Mesenchymal stem cell (in vitro differentiated cells and primary cell): ENCODE data around the gene LPAR3.

Experiments used
- DNase-seq: peaks from one replicate; pipeline ENCODE4 v3.0.0-alpha.2; 2013
- H2AFZ ChIP-seq: one replicate; pipeline ENCODE4 v1.6.1; 2013; ENCODE audit warnings: low read depth, mild to moderate bottlenecking, control low read depth, inconsistent platforms, low read length, moderate library complexity
- H2AK5ac ChIP-seq: 2 replicates; pipeline ENCODE4 v1.6.1; 2013; ENCODE audit warnings: low read length, moderate library complexity, mild to moderate bottlenecking, inconsistent platforms; ENCODE audit not compliant: severe bottlenecking
- H2BK120ac ChIP-seq: one replicate; pipeline ENCODE4 v1.6.1; 2013; ENCODE audit warnings: low read depth, mild to moderate bottlenecking, inconsistent platforms, low read length, moderate library complexity
- H2BK12ac ChIP-seq, 2 experiments: one replicate each; pipeline ENCODE4 v1.6.1; 2013; ENCODE audit warnings: inconsistent platforms in 2 of 2, low read length in 2 of 2, mild to moderate bottlenecking in 2 of 2, moderate library complexity in 2 of 2, control low read depth in 1 of 2
- H2BK15ac ChIP-seq: one replicate; pipeline ENCODE4 v1.6.1; 2013; ENCODE audit warnings: mild to moderate bottlenecking, low read depth, inconsistent platforms; ENCODE audit not compliant: poor library complexity, severe bottlenecking
- H2BK5ac ChIP-seq: 2 replicates; pipeline ENCODE4 v1.6.1; 2013; ENCODE audit warnings: low read depth, mild to moderate bottlenecking, low read length, control low read depth, inconsistent platforms; ENCODE audit not compliant: poor library complexity, severe bottlenecking
- H3K14ac ChIP-seq, 2 experiments: one replicate each; pipeline ENCODE4 v1.6.1; 2013; ENCODE audit warnings: inconsistent platforms in 2 of 2, low read length in 2 of 2, control low read depth in 1 of 2, mild to moderate bottlenecking in 1 of 2, moderate library complexity in 1 of 2
- H3K18ac ChIP-seq, 2 experiments: one replicate each; pipeline ENCODE4 v1.6.1; 2013; ENCODE audit warnings: inconsistent platforms in 2 of 2, low read length in 2 of 2, control low read depth in 1 of 2, low read depth in 1 of 2, mild to moderate bottlenecking in 1 of 2
- H3K23ac ChIP-seq, 2 experiments: one replicate each; pipeline ENCODE4 v1.6.1; 2013; ENCODE audit warnings: inconsistent platforms in 2 of 2, low read length in 2 of 2, mild to moderate bottlenecking in 2 of 2, moderate library complexity in 2 of 2, control low read depth in 1 of 2
- H3K27ac ChIP-seq: 2 replicates; pipeline ENCODE4 v1.5.1; 2013; ENCODE audit warnings: mild to moderate bottlenecking, moderate library complexity, low read length, control low read depth, inconsistent platforms; ENCODE audit not compliant: poor library complexity, severe bottlenecking
- H3K27me3 ChIP-seq, 2 experiments: 2 replicates each; pipeline versions ENCODE4 v1.6.1 to v1.7.0; 2013; ENCODE audit warnings: low read length in 2 of 2, mild to moderate bottlenecking in 2 of 2, moderate library complexity in 2 of 2, control low read depth in 1 of 2, inconsistent platforms in 1 of 2; ENCODE audit not compliant: control insufficient read depth in 1 of 2, insufficient read depth in 1 of 2
- H3K36me3 ChIP-seq, 2 experiments: 2 replicates each; pipeline versions ENCODE4 v1.6.1 to v1.7.0; 2013; ENCODE audit warnings: low read length in 2 of 2, control low read depth in 1 of 2, inconsistent platforms in 1 of 2, low read depth in 1 of 2, mild to moderate bottlenecking in 1 of 2; ENCODE audit not compliant: insufficient read depth in 2 of 2, control insufficient read depth in 1 of 2
- H3K4ac ChIP-seq, 2 experiments: one replicate each; pipeline ENCODE4 v1.6.1; 2013; ENCODE audit warnings: inconsistent platforms in 2 of 2, low read length in 2 of 2, mild to moderate bottlenecking in 2 of 2, moderate library complexity in 2 of 2, control low read depth in 1 of 2, low read depth in 1 of 2
- H3K4me1 ChIP-seq: 2 replicates; pipeline ENCODE4 v1.6.1; 2013; ENCODE audit warnings: low read depth, low read length, control low read depth; ENCODE audit not compliant: control insufficient read depth, insufficient read depth
- H3K4me2 ChIP-seq: 2 replicates; pipeline ENCODE4 v1.6.1; 2013; ENCODE audit warnings: low read length, mild to moderate bottlenecking, inconsistent platforms; ENCODE audit not compliant: poor library complexity, severe bottlenecking
- H3K4me3 ChIP-seq, 2 experiments: 2 replicates each; pipeline versions ENCODE4 v1.5.1 to v1.7.0; 2013; ENCODE audit warnings: low read length in 2 of 2, mild to moderate bottlenecking in 2 of 2, control low read depth in 1 of 2, low read depth in 1 of 2; ENCODE audit not compliant: insufficient read depth in 1 of 2
- H3K79me1 ChIP-seq: replicated peaks from 2 replicates; pipeline ENCODE4 v1.6.1; 2013; ENCODE audit warnings: mild to moderate bottlenecking, control low read depth, low read length, inconsistent platforms; ENCODE audit not compliant: poor library complexity, severe bottlenecking
- H3K9ac ChIP-seq: 2 replicates; pipeline ENCODE4 v1.7.0; 2013; ENCODE audit warnings: mild to moderate bottlenecking, low read length, moderate library complexity
- H3K9me3 ChIP-seq: 2 replicates; pipeline ENCODE4 v1.7.0; 2013; ENCODE audit warnings: mild to moderate bottlenecking, low read length; ENCODE audit not compliant: control insufficient read depth
- H4K8ac ChIP-seq: one replicate; pipeline ENCODE4 v1.6.1; 2013; ENCODE audit warnings: inconsistent platforms, mild to moderate bottlenecking, low read length, moderate library complexity
- H4K91ac ChIP-seq: one replicate; pipeline ENCODE4 v1.6.1; 2013; ENCODE audit warnings: mild to moderate bottlenecking, low read length, inconsistent platforms
- WGBS: methylation state at CpG from one replicate; pipeline ENCODE4 v1.1.7; 2013; ENCODE audit warnings: mixed read lengths; 5-methylcytosine and 5-hydroxymethylcytosine counted together

Gene LPAR3

DNA sequence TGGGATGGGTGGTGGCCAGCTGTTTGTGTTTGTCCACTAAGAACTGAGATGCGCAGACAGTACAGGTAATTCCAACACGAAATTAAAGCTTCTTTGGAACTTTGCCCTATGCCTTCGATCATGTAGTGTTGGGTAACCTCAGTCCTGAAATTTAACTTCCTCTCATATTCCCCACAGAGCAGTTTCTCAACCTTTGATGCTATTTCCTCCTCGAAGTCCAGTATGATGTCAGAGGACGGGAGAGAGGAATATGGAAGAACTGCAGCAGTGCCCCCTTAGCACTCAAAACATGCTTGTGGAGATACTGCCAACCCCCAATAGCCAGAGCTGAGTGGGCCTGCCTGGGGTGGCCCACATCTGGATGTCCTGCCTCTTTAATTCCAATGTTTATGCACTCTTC is 3.6 kb downstream of the LPAR3 start:
- Histone ChIP-seq H2BK15ac (no peak overlapping the region), H3K9ac (no peak overlapping the region), H2AFZ (no peak overlapping the region), H2BK5ac (no peak overlapping the region), H3K4ac (no peak overlapping the region), H3K27me3 (peaks cover 24 to 40% of the 10 kb centered on the region in 2 experiments), H3K4me1 (peaks cover 11% of the 10 kb centered on the region), H4K91ac (no peak overlapping the region), H3K4me3 (no peak overlapping the region), H3K23ac (no peak overlapping the region), H3K18ac (no peak overlapping the region), H2BK12ac (no peak overlapping the region), H3K14ac (no peak overlapping the region), H4K8ac (no peak overlapping the region), H2AK5ac (no peak overlapping the region), H2BK120ac (no peak overlapping the region), H3K9me3 (no peaks in the 10 kb centered on the region), H3K4me2 (no peak overlapping the region), H3K36me3 (peaks cover 0 to 5% of the 10 kb centered on the region in 2 experiments), H3K79me1 (no peaks in the 10 kb centered on the region), H3K27ac (no peak overlapping the region)
- DNase-seq, result no peak
- WGBS, result 85% methylated on average over 5 of the region's 5 CpGs

DNA sequence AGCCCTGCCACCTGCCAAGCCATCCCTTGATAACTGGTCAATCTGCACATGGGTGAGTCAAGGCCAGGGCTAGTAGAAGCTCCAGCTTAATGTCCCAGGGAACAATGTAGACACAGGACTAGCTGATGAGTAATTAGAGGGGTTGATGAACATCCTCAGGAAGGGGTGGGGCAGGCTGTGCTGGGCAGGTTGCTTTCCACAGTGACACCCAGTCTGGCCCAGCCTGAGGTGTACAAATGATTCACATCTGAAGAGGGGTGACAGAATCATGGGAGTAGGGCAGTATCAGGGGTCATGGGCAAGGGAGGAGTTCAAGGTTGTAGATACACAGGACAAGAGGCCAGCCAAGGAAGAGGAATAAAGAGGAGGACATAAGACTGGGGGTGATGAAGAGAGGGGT is 4.3 kb downstream of the LPAR3 start:
- Histone ChIP-seq H3K18ac (no peak overlapping the region), H3K79me1 (no peaks in the 10 kb centered on the region), H3K27ac (no peak overlapping the region), H2BK15ac (no peak overlapping the region), H2BK120ac (no peak overlapping the region), H3K4me2 (no peak overlapping the region), H4K91ac (no peak overlapping the region), H3K23ac (no peak overlapping the region), H3K14ac (no peak overlapping the region), H3K4ac (no peak overlapping the region), H3K36me3 (peaks cover 0 to 5% of the 10 kb centered on the region in 2 experiments), H3K4me3 (no peak overlapping the region), H2BK5ac (no peak overlapping the region), H4K8ac (no peak overlapping the region), H3K4me1 (peaks cover 11% of the 10 kb centered on the region), H2AFZ (no peak overlapping the region), H2AK5ac (no peak overlapping the region), H3K9ac (no peak overlapping the region), H2BK12ac (no peak overlapping the region), H3K27me3 (peaks cover 17 to 34% of the 10 kb centered on the region in 2 experiments), H3K9me3 (no peaks in the 10 kb centered on the region)
- no peak for DNase-seq

DNA sequence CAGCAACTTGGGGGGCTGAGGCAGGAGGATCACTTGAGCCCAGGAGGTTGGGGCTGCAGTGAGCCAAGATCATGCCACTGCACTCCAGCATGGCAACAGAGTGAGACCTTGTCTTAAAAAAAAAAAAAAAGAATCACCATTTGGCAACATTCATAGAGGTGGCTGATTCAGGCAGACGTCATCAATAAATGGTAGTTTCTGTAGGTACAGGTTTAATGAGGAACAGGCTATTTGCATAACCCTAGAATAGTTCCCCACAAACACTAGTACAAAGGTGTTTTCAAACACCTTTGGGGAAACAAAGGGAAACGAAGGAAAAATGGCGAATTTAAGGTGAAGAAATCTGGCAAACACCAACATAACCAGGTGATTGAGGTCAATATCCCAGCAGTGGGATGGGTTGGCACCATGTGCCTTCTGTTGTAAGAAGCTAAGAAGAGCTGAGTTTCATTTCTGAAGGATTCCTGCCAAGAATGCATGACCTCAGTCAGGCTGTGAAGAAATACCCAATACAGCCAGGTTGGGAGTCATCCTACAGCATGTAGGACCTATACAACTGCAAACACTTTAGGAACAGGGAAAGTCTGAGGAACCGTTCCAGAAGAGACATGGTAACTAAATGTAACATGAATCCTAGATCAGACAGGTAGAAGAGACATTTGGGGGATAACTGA is 5.6 kb downstream of the LPAR3 start:
- Histone ChIP-seq H2AK5ac (no peak overlapping the region), H2BK12ac (no peak overlapping the region), H3K4me3 (no peak overlapping the region), H3K9ac (no peak overlapping the region), H3K27me3 (peaks cover 8 to 22% of the 10 kb centered on the region in 2 experiments), H2BK5ac (no peak overlapping the region), H3K4ac (no peak overlapping the region), H3K79me1 (no peaks in the 10 kb centered on the region), H4K91ac (no peak overlapping the region), H3K9me3 (no peaks in the 10 kb centered on the region), H3K36me3 (no peaks in the 10 kb centered on the region), H3K14ac (no peak overlapping the region), H4K8ac (no peak overlapping the region), H3K23ac (no peak overlapping the region), H3K18ac (no peak overlapping the region), H3K4me1 (peaks cover under 1% of the 10 kb centered on the region), H2BK120ac (no peak overlapping the region), H3K4me2 (no peak overlapping the region), H2AFZ (no peak overlapping the region), H3K27ac (no peak overlapping the region), H2BK15ac (no peak overlapping the region)
- WGBS, result 85% methylated on average over 3 of the region's 4 CpGs
- DNase-seq, result peak; percentile 23

DNA sequence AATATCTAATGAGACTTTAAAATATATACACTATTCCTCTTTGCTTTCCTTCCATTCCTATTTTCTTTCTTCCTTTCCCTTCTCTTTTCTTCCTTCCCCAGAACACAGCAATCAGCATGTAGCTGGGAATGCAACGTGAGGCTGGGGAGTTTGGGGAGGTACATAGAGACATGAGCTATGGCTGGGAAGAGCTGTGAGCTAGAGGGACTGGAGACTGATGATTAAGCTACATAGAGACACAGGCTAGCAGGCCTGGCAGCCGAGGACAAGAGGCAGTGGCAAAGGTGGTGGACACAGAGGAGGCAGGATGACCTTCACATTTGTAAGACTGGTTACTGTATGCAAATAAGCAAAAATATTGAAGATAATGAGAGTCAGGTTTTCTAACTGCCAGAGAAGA is 7.5 kb downstream of the LPAR3 start:
- Histone ChIP-seq H3K27me3 (peaks cover 0 to 16% of the 10 kb centered on the region in 2 experiments), H3K4ac (no peak overlapping the region), H2BK5ac (no peak overlapping the region), H2BK15ac (no peak overlapping the region), H2AK5ac (no peak overlapping the region), H3K9ac (no peak overlapping the region), H3K4me3 (no peak overlapping the region), H4K8ac (no peak overlapping the region), H3K4me2 (no peak overlapping the region), H2BK120ac (no peak overlapping the region), H3K27ac (no peak overlapping the region), H4K91ac (no peak overlapping the region), H2AFZ (no peak overlapping the region), H3K4me1 (no peaks in the 10 kb centered on the region), H3K23ac (no peak overlapping the region), H3K18ac (no peak overlapping the region), H3K9me3 (no peaks in the 10 kb centered on the region), H2BK12ac (no peak overlapping the region), H3K36me3 (no peaks in the 10 kb centered on the region), H3K79me1 (no peaks in the 10 kb centered on the region), H3K14ac (no peak overlapping the region)
- 82% methylated on average over 2 of the region's 2 CpGs for WGBS
- no peak for DNase-seq
